GM21390 (cell line): ENCODE data around the gene OSBPL3.

Experiments
- ATAC-seq: cut with Tn5 transposase; IDR thresholded peaks from one replicate; pipeline ENCODE4 v1.9.1; 2021; ENCODE audit not compliant: unreplicated experiment

The OSBPL3 gene

GRCh38 chr7:24831240-24831639 lies 148.7 kb downstream of the OSBPL3 start:
- ATAC-seq: no peak

- no peak for ATAC-seq
These were observed 149.4 kb downstream of the OSBPL3 start for GRCh38 chr7:24830440-24831050.

- no peak for ATAC-seq
These were observed 150.2 kb downstream of the OSBPL3 start for GRCh38 chr7:24829787-24830186.

- no peak for ATAC-seq
These were observed 150.9 kb downstream of the OSBPL3 start for GRCh38 chr7:24828891-24829661.

- no peak for ATAC-seq
These were observed 152.4 kb downstream of the OSBPL3 start for GRCh38 chr7:24827589-24827988.

GRCh38 chr7:24827027-24827426 lies 153.0 kb downstream of the OSBPL3 start:
- ATAC-seq: no peak

GRCh38 chr7:24826662-24827020 lies 153.3 kb downstream of the OSBPL3 start:
- no peak for ATAC-seq

GRCh38 chr7:24825931-24826661 lies 153.9 kb downstream of the OSBPL3 start:
- ATAC-seq: no peak

- no peak for ATAC-seq
These were observed 154.6 kb downstream of the OSBPL3 start for GRCh38 chr7:24825381-24825794.

- no peak for ATAC-seq
These were observed 155.1 kb downstream of the OSBPL3 start for GRCh38 chr7:24824896-24825295.

- ATAC-seq: no peak
These were observed 155.6 kb downstream of the OSBPL3 start for GRCh38 chr7:24824400-24824799.

- no peak for ATAC-seq
These were observed 158.3 kb downstream of the OSBPL3 start for GRCh38 chr7:24821754-24822054.

GRCh38 chr7:24821045-24821753 lies 158.8 kb downstream of the OSBPL3 start:
- peak; percentile 78 for ATAC-seq

- ATAC-seq: no peak
These were observed 159.3 kb downstream of the OSBPL3 start for GRCh38 chr7:24820730-24821044.

GRCh38 chr7:24819916-24820689 lies 159.9 kb downstream of the OSBPL3 start:
- ATAC-seq: peak; percentile 53

GRCh38 chr7:24817339-24817738 lies 162.6 kb downstream of the OSBPL3 start:
- no peak for ATAC-seq

GRCh38 chr7:24816868-24817267 lies 163.1 kb downstream of the OSBPL3 start:
- ATAC-seq: no peak

- no peak for ATAC-seq
These were observed 167.6 kb downstream of the OSBPL3 start for GRCh38 chr7:24812305-24812945.

- ATAC-seq: no peak
These were observed 171.5 kb downstream of the OSBPL3 start for GRCh38 chr7:24808518-24808917.

- ATAC-seq: no peak
These were observed 177.7 kb downstream of the OSBPL3 start for GRCh38 chr7:24802300-24802699.

- no peak for ATAC-seq
These were observed 178.1 kb downstream of the OSBPL3 start for GRCh38 chr7:24801883-24802282.
